Neural crest cell (in vitro differentiated cells): ENCODE measurements around the gene ATRX. TPM values are rescaled to one million over a fixed set of nuclear protein-coding genes. Genes with fewer than 3 reads are reported as not detected.

ENCODE experiments used
- DNase-seq: peaks from one replicate; pipeline ENCODE4 v3.0.0; 2021; ENCODE audit warnings: low read depth, mixed read lengths, low spot score
- H3K27ac Mint-ChIP-seq: one replicate; pipeline ENCODE4 v1.8.0; 2021; ENCODE audit warnings: mild to moderate bottlenecking, mixed read lengths; ENCODE audit not compliant: unreplicated experiment
- H3K27me3 Mint-ChIP-seq: 2 replicates; pipeline ENCODE4 v1.8.0; 2021; ENCODE audit warnings: low read depth, mild to moderate bottlenecking, mixed read lengths
- H3K36me3 Mint-ChIP-seq: 2 replicates; pipeline ENCODE4 v1.8.0; 2021; ENCODE audit warnings: low read depth, mild to moderate bottlenecking, mixed read lengths
- H3K4me1 Mint-ChIP-seq: 2 replicates; pipeline ENCODE4 v1.8.0; 2021; ENCODE audit warnings: mixed read lengths
- H3K4me3 Mint-ChIP-seq: one replicate; pipeline ENCODE4 v1.8.0; 2021; ENCODE audit warnings: mild to moderate bottlenecking, mixed read lengths
- H3K9me3 Mint-ChIP-seq: 2 replicates; pipeline ENCODE4 v1.8.0; 2021; ENCODE audit warnings: mixed read lengths
- total RNA-seq: library from RNA; stranded (reverse); gene quantifications from 2 replicates; pipeline ENCODE4 v1.2.1, GENCODE V29; 2021
- TF ChIP-seq, protein P1 (sequence below): fragments of 200-600 bp; sonication (generic); conservative IDR thresholded peaks from 2 replicates; pipeline ENCODE4 v1.5.0; 2021; ENCODE audit warnings: antibody characterized with exemption, mild to moderate bottlenecking

ATRX gene
- total RNA-seq, 1 donor from 2014 or later, result 110 TPM

DNA sequence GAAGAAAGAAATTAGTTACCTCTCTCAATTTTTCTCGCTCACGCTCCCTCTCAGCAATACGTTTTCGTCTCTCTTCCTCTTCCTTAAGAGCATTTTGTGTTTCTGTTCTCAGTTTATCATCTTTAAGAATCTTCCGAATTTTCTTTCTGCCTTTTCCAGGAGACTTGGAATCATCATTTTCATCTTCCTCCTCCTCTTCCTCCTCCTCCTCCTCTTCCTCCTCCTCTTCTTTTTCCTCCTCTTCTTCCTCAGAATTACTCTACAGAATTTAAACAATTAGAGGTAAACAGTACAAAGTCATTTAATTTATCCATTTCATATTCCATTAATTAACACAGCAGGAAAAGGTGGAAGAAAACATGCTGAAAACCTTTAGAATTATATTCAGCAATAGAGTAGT, 133.9 kb downstream of the ATRX start:
- H3K4me1 Mint-ChIP-seq, result no peaks in the 10 kb centered on the region
- H3K4me3 Mint-ChIP-seq, result no peak overlapping the region
- H3K36me3 Mint-ChIP-seq, result peaks cover 17% of the 10 kb centered on the region
- no peak overlapping the region for H3K27ac Mint-ChIP-seq
- H3K9me3 Mint-ChIP-seq, result peaks cover 1% of the 10 kb centered on the region
- TF ChIP-seq, protein P1, sequence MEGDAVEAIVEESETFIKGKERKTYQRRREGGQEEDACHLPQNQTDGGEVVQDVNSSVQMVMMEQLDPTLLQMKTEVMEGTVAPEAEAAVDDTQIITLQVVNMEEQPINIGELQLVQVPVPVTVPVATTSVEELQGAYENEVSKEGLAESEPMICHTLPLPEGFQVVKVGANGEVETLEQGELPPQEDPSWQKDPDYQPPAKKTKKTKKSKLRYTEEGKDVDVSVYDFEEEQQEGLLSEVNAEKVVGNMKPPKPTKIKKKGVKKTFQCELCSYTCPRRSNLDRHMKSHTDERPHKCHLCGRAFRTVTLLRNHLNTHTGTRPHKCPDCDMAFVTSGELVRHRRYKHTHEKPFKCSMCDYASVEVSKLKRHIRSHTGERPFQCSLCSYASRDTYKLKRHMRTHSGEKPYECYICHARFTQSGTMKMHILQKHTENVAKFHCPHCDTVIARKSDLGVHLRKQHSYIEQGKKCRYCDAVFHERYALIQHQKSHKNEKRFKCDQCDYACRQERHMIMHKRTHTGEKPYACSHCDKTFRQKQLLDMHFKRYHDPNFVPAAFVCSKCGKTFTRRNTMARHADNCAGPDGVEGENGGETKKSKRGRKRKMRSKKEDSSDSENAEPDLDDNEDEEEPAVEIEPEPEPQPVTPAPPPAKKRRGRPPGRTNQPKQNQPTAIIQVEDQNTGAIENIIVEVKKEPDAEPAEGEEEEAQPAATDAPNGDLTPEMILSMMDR, result no peak
- H3K27me3 Mint-ChIP-seq, result no peaks in the 10 kb centered on the region
- no peak for DNase-seq

DNA sequence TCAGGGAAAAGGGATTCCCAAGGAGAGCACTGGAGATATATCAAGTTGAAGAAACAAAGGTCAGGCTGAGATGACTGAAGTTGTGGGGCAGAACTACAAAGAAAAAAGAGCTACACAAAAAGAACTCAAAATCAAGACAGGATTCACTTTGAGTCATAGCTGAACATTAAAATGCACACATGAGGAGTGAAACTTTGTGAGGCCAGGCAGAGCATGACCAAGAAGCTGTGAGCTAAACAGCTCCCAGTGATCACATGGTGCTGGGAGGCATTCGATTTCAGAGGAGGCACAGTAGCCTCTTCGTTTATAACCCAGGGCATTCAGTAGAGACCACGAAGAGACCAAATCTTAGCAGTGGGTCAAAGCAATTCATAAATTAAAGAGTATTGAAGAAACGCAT, 145.3 kb downstream of the ATRX start:
- no peak overlapping the region for H3K27ac Mint-ChIP-seq
- no peaks in the 10 kb centered on the region for H3K4me1 Mint-ChIP-seq
- H3K4me3 Mint-ChIP-seq, result no peak overlapping the region

DNA sequence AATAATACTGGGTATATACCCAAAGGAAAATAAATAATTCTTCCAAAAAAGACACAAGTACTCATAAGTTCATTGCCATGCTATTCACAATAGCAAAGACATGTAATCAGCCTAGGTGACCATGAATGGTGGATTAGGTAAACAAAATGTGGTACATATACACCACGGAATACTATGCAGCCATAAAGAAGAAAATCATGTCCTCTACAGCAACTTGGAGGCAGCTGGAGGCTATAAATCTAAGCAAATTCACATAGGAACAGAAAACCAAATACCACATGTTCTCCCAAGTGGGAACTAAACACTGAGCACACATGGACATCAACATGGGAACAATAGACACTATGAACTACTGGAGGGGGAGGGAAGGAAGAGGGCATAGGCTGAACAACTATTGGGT, 146.2 kb downstream of the ATRX start:
- no peaks in the 10 kb centered on the region for H3K4me1 Mint-ChIP-seq
- no peak overlapping the region for H3K4me3 Mint-ChIP-seq
- no peaks in the 10 kb centered on the region for H3K27me3 Mint-ChIP-seq
- H3K27ac Mint-ChIP-seq, result no peak overlapping the region
- H3K9me3 Mint-ChIP-seq, result peaks cover 5% of the 10 kb centered on the region
- no peak for DNase-seq
- H3K36me3 Mint-ChIP-seq, result peaks cover 33% of the 10 kb centered on the region
- TF ChIP-seq, protein P1, result no peak

More for the DNA sequence above, 145.3 kb downstream of the ATRX start:
- DNase-seq, result no peak
- Mint-ChIP-seq H3K36me3 (peaks cover 41% of the 10 kb centered on the region), H3K9me3 (peaks cover 6% of the 10 kb centered on the region), H3K27me3 (no peaks in the 10 kb centered on the region)
- TF ChIP-seq, protein P1, result no peak

DNA sequence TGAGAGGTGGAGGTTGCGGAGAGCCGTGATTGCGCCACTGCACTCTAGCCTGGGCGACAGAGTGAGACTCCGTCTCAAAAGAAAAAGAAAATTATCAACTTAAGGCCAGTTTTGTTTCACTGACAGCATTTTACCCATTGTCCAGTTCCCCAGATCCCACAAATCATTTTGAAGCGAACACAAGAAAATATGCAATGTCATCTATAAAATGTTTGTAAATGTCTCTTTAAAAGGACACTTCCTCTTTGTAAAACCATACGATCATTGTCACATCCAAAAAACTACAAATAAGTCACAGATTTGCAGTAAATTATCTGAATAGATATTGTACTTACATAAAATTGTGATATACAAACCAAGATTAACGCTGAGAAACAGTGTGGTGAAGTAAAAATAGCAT, 147.6 kb downstream of the ATRX start:
- Mint-ChIP-seq H3K27me3 (no peaks in the 10 kb centered on the region), H3K27ac (no peak overlapping the region), H3K4me1 (no peaks in the 10 kb centered on the region), H3K4me3 (no peak overlapping the region), H3K9me3 (peaks cover 5% of the 10 kb centered on the region), H3K36me3 (peaks cover 32% of the 10 kb centered on the region)
- DNase-seq, result no peak
- TF ChIP-seq, protein P1, result no peak

DNA sequence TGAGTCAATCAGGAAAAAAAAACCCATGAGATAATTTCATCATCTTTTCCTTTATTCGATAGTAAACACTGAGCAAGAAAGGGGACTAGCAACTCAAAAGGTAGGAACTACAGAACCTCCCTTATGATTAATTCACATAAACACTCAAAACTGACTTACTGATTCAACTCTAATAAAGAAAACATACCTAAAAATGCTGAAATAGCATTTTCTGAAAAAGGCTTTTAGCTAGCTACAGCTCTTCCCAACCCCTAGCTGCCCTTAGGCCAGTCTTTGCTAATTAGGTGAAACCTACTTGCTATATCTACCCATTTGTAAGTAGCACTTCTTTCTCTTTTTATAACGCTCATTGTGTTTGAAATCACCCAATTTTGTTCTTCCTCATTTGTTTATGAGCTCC, 150.6 kb downstream of the ATRX start:
- Mint-ChIP-seq H3K9me3 (peaks cover 3% of the 10 kb centered on the region), H3K27ac (no peak overlapping the region), H3K36me3 (peaks cover 24% of the 10 kb centered on the region), H3K4me1 (no peaks in the 10 kb centered on the region), H3K27me3 (no peaks in the 10 kb centered on the region), H3K4me3 (no peak overlapping the region)
- TF ChIP-seq, protein P1, result no peak
- no peak for DNase-seq
